ENCODE measurements around the gene AQP2.
A peak's percentile ranks its signal among the peaks of the same experiment; 100 is the strongest.

AQP2 gene, protein sequence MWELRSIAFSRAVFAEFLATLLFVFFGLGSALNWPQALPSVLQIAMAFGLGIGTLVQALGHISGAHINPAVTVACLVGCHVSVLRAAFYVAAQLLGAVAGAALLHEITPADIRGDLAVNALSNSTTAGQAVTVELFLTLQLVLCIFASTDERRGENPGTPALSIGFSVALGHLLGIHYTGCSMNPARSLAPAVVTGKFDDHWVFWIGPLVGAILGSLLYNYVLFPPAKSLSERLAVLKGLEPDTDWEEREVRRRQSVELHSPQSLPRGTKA

DNA sequence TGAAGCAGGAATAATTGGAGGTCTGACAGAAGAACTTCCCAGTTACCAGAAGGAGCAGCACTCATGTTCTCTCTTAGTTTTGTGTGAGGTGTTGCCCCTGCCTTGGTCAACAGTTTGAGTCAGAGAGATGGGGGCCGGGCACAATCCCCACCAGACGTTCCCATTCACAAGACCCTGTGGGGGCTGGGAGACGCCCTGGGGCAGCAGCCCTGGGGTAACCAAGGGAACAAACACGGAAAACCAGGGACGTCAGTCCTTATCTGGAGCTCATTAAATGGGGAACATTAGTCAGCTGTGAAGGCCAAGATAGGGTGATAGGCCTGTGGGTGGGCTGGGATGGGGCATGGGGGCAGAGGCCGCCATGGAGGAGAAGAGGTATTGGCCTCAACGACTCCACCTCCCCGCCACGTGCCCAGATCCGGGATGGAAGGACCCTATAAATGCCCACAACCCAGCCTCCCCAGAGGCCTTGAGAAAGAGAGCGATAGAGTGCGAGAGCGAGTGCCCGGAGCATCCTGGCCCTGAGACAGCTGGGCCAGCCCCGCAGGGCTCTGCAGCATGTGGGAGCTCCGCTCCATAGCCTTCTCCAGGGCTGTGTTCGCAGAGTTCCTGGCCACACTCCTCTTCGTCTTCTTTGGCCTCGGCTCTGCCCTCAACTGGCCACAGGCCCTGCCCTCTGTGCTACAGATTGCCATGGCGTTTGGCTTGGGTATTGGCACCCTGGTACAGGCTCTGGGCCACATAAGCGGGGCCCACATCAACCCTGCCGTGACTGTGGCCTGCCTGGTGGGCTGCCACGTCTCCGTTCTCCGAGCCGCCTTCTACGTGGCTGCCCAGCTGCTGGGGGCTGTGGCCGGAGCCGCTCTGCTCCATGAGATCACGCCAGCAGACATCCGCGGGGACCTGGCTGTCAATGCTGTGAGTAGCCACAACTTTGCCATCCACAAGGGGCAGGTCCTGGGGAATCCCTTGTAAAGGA, at the start of gene AQP2:
TSS of gene AQP2 (plus strand) at position 465 of the 979 bp plus-strand sequence. CDS start at position 559, 94 bp downstream.
- DNase-seq = no peak

- DNase-seq = no peak
Measured at GRCh38 chr12:49901026-49901425, 49.5 kb upstream of the AQP2 start.

- DNase-seq = no peak
Measured at GRCh38 chr12:49901986-49902385, 48.6 kb upstream of the AQP2 start.

DNA sequence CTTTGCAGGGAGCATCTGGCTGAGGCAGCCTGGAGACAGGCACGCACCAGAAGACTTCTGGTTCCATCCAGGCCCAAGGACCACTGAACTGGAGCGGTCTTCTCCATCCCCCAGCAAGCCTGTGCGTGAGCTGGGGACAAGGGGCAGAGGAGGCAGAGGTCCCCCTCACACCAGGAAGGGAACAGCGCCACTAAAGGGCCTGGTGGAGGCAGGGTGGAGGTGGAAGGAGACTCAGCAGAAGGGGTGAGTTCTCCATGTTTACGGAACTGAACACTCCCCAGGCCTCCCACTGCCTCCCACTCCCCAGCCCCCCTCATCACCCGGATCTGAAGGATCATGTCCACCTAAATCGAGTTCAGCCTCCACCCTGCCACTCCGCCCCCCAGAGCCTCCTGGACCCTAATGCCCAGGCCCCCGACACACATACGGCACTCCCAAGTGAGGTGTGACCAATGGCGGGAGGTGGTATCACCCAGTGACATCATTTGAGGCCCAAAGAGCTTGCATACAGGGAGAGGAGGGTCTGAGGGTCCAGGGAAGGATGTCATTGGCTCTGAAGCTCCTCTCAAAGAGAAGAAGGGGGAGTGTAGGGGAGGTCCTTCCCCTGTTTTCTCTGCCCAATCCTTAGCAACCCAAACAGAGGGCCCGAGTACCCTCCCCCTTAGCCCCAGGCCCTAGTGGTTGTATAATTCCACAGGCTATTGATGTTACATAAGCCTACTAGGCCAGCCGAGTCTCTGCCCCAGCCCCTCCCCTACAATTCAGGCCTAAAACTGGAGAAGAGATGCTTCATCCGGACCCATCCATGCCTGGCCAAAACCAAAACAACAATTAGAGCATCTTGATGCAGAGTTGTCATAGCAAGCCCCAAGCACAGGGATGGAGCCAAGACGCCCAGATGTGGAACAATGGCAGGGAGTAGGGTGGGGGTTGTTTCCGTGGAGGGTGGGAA, 47.9 kb upstream of the AQP2 start:
- no peak for DNase-seq

- no peak for DNase-seq
Measured at GRCh38 chr12:49903351-49903699, 47.2 kb upstream of the AQP2 start.

DNA sequence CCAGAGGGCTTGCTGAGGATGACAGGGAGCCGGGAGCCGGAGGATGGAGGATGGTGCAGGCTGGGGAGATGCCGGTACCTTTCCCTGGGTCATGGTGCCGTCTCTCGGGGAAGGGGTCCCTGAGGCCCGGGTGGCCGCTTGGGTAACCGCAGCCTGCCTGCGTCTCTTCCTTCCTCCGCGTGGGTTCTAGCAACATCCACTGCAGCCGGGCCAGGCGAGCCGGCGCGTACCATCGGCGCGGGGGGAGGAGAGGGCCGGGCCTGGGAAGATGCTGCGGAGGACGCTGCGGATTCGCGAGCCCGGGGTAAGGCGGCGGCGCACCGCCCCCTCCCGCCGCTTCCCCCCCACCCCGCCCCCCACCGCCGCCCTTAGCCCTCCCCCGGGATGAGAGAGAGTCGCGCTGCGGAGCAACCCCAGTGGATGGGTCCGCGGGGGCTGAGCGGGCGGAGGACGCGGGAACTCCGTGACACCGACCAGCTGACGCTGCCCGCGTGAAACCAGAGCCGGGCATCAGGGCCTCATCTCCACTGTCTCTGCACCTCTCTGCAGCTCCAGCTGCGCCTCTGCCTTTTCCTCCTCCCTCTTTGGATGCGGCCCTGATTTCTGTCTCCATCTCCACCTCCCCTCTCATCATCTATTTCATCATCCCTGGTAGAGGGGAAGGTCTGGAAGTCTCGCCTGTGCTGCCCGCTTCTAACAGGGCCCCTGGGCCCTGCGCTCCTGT, 46.7 kb upstream of the AQP2 start, which contains the start of gene FAIM2:
TSS of gene FAIM2 (minus strand) at position 201 of the 724 bp plus-strand sequence. CDS start at position 93, 108 bp downstream.
- peak; percentile 44 for DNase-seq

GRCh38 chr12:49904601-49905000, 45.9 kb upstream of the AQP2 start:
- DNase-seq = no peak

DNA sequence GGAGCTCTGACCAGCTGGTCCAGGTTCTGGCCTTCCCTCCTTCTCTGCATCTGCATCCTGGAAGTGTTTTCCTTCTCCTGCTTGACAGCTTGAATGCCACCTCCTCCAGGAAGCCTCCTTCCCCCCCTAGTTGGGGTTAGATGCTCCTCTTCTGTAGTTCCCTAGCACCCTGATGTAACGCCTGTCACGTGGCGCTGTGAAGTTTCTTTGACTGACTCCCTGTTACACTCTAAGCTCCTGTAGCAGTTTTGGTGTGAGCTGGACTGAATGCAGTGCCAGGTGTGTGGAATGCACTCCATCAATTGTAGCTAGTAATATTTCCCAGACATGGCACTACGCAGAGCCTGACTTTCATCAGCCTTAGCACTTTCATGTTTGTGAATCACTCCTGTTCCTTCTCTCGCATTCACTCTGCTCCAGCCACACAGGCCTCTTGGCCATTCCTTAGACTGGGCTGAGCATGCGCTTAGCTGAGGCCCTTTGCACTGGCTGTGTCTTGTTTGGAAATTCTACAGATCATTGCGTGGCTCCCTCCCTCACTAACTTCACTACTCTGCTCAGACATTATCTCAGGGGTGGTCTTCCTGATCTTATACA, 44.7 kb upstream of the AQP2 start:
- DNase-seq = no peak

GRCh38 chr12:49907352-49907751, 43.2 kb upstream of the AQP2 start:
- no peak for DNase-seq

- no peak for DNase-seq
Measured at GRCh38 chr12:49909356-49909755, 41.2 kb upstream of the AQP2 start.

GRCh38 chr12:49909826-49910225, 40.7 kb upstream of the AQP2 start:
- no peak for DNase-seq

- DNase-seq = no peak
Measured at GRCh38 chr12:49910331-49911212, 40.0 kb upstream of the AQP2 start.

DNA sequence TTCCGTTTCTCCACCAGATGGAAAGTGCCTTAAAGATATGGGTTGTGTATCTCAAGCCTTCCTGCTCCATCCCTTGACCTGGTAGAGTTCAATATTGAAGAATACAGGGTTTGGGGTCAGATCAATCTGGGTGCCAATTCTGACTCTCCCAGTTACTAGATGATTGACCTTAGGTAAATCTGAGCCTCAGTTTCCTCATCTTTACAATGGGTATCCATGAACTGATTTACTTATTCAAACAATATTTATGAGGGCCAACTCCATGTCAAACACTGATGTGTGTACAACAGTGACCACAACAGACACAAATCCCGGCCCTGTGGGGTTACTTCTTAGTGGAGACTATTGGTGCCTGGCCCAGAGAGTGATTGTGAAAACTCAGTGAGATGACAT, 39.3 kb upstream of the AQP2 start:
- DNase-seq = no peak

DNA sequence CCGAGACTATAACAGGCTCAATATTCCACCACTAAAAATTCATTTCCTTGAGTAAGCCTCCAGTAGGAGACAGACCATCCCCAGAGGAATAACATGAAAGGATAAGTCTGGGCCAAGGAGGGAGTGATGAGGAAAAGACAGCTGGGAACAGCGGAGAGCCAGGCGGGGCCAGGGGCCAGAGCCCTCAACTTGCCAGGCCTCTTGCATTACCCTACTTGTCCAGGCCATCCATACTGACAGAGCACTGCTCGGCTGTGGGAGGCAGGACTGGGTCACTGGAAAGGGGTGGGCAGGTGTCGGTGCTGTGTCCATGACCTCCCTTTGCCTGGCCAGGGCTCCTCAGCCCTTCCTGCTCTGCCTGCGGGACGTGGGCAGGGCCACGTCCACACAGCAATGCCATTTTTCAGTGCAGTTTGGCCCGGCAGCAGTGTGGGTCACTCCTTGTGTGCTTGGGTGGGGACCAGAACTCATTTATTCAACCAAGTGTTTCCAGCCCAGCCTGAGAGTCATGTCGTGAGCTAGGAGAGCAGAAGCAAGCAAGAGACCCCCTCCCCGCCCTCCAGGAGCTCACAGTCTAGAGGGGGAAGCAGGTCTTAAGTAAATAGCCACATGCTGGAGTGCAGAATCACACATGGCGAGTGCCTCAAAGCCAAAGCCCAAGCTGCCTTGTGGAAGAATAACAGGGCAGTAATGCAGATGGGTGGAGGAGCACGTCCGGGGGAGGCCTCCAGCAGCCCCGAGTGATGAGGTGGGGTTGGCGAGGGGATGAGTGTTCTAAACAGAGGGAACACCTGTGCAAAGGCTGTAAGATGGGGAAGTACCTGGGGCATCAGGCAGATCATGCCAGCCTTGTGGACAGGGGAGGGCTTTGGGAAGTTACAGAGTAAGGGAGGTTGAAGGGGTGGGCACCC, 37.9 kb upstream of the AQP2 start:
- no peak for DNase-seq

- DNase-seq = no peak
Measured at GRCh38 chr12:49916129-49916919, 34.2 kb upstream of the AQP2 start.

GRCh38 chr12:49917166-49917787, 33.3 kb upstream of the AQP2 start:
- DNase-seq = no peak

GRCh38 chr12:49917788-49918173, 32.8 kb upstream of the AQP2 start:
- no peak for DNase-seq

GRCh38 chr12:49920241-49920914, 30.2 kb upstream of the AQP2 start:
- DNase-seq = no peak

Measured in CD4-positive, alpha-beta T cell treated with Interleukin-17A for 1 hour (primary cell).